Astrocyte (in vitro differentiated cells and primary cell): ENCODE data around the gene SIK1. TPM values are rescaled to one million over a fixed set of nuclear protein-coding genes. Genes with fewer than 3 reads are reported as not detected.
"Not testable (repeated sequence)": the region's sequence is repeated elsewhere in the genome, so short reads cannot be mapped to it uniquely, and the experiment has no call there.

Source experiments
- DNase-seq: peaks from one replicate; pipeline ENCODE4 v3.0.0-alpha.2; 2010; ENCODE audit warnings: low read depth
- FAIRE-seq: peaks from 2 replicates; lab custom pipeline; 2011; peaks lifted over from hg19 to GRCh38; lab: Jason Lieb, UNC
- H2AFZ ChIP-seq: 2 replicates; pipeline ENCODE4 v1.6.0; 2012; ENCODE audit warnings: low read depth, low read length, inconsistent platforms
- H3K27ac ChIP-seq: 2 replicates; pipeline ENCODE4 v1.5.1; 2011; ENCODE audit warnings: low read depth, low read length, inconsistent platforms
- H3K27me3 ChIP-seq: 2 replicates; pipeline ENCODE4 v1.6.0; 2011; ENCODE audit warnings: low read length, inconsistent platforms; ENCODE audit not compliant: insufficient read depth
- H3K36me3 ChIP-seq: 2 replicates; pipeline ENCODE4 v1.5.1; 2011; ENCODE audit warnings: low read length, inconsistent platforms; ENCODE audit not compliant: insufficient read depth
- H3K4me1 ChIP-seq: 2 replicates; pipeline ENCODE4 v1.5.1; 2011; ENCODE audit warnings: low read length, inconsistent platforms; ENCODE audit not compliant: insufficient read depth
- H3K4me2 ChIP-seq: 2 replicates; pipeline ENCODE4 v1.6.0; 2012; ENCODE audit warnings: low read length, inconsistent platforms
- H3K4me3 ChIP-seq: 2 replicates; pipeline ENCODE4 v1.5.1; 2011; ENCODE audit warnings: low read depth, mild to moderate bottlenecking, low read length, inconsistent platforms; ENCODE audit not compliant: insufficient read depth
- H3K79me2 ChIP-seq: 2 replicates; pipeline ENCODE4 v1.6.0; 2012; ENCODE audit warnings: mild to moderate bottlenecking, low read length, inconsistent platforms; ENCODE audit not compliant: insufficient read depth
- H3K9ac ChIP-seq: 2 replicates; pipeline ENCODE4 v1.6.0; 2012; ENCODE audit warnings: mild to moderate bottlenecking, low read length, inconsistent platforms
- H3K9me3 ChIP-seq: 2 replicates; pipeline ENCODE4 v1.5.1; 2012; ENCODE audit warnings: low read depth, mild to moderate bottlenecking, low read length, inconsistent platforms; ENCODE audit not compliant: insufficient read depth
- H4K20me1 ChIP-seq: 2 replicates; pipeline ENCODE4 v1.6.0; 2012; ENCODE audit warnings: low read length, inconsistent platforms; ENCODE audit not compliant: insufficient read depth
- H3K27ac Mint-ChIP-seq: one replicate; pipeline ENCODE4 v1.8.0; 2021; ENCODE audit warnings: mild to moderate bottlenecking, mixed read lengths; ENCODE audit not compliant: unreplicated experiment
- H3K27me3 Mint-ChIP-seq: one replicate; pipeline ENCODE4 v1.8.0; 2021; ENCODE audit warnings: low read depth, mixed read lengths; ENCODE audit not compliant: unreplicated experiment
- H3K36me3 Mint-ChIP-seq: one replicate; pipeline ENCODE4 v1.8.0; 2021; ENCODE audit warnings: low read depth, mixed read lengths; ENCODE audit not compliant: unreplicated experiment
- H3K4me1 Mint-ChIP-seq: one replicate; pipeline ENCODE4 v1.8.0; 2021; ENCODE audit warnings: low read depth, mixed read lengths; ENCODE audit not compliant: unreplicated experiment
- H3K4me3 Mint-ChIP-seq: one replicate; pipeline ENCODE4 v1.8.0; 2021; ENCODE audit warnings: mild to moderate bottlenecking, moderate library complexity, mixed read lengths; ENCODE audit not compliant: unreplicated experiment
- H3K9me3 Mint-ChIP-seq: one replicate; pipeline ENCODE4 v1.8.0; 2021; ENCODE audit warnings: mild to moderate bottlenecking, mixed read lengths; ENCODE audit not compliant: unreplicated experiment
- total RNA-seq: library from RNA; stranded (reverse); gene quantifications from 2 replicates; pipeline ENCODE4 v1.2.1, GENCODE V29; 2021

SIK1 gene
- total RNA-seq, 1 donor from 2014 or later = 68.0 TPM

DNA sequence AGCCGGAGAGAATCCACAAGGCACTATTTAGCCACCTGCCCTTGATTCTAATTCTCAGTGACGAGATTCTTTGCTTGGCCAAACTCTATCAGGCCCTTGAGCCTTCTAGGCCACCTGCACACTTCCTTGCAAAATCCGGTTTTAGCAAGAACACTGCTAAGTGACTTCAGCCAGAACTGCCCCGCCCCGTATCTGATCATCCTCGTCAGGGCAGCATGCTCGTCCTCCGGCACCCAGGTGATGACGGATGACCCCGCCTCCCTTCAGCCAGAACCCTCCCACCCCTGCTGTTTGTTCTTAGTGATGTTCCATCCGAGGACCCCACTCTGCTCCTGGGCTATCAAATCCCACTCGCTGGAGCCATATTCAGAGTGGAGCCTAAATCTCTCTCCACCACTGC lies 32.1 kb upstream of the SIK1 start:
- H3K27me3 Mint-ChIP-seq, H3K27me3 ChIP-seq, H3K4me3 Mint-ChIP-seq, H3K79me2 ChIP-seq, H3K36me3 ChIP-seq, H3K4me1 Mint-ChIP-seq, DNase-seq, H3K36me3 Mint-ChIP-seq, H3K27ac Mint-ChIP-seq, H3K9ac ChIP-seq, H3K9me3 ChIP-seq, FAIRE-seq, H3K4me2 ChIP-seq, H2AFZ ChIP-seq, H3K27ac ChIP-seq, H4K20me1 ChIP-seq, H3K4me3 ChIP-seq, H3K4me1 ChIP-seq, H3K9me3 Mint-ChIP-seq: not testable (repeated sequence)

DNA sequence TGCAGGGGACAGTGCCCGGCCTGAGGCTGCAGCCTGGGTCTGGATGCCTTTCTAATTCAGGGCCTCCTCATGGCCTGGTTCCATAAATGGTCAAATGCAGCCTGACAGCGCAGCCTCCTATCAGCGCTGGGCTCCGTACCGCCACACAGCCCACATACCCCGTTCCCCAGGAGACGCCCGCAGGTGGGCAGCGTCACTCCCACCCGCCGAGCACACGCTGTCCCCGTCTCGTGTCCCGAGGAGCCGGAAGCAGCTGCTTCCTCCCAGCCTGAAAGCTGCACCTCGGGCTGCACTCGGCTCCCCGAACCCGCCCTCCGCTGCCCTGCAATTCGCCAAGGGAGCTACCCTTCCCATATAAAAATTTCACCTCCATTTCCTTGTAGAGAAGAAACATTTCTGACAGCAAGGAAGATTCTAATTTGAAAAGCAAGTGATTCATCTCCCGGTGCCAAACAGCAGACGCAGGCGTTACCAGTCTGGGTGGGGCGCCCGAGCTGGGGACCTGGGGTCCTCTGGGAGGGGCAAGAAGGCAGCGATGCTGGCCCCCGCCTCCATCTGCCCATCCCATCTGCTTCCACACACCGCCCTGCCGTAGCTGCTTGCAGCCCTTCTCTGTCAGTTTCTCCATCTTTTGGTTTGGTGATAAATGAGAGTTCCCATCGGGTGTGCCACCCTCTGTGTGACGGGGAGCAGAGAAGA lies 29.8 kb upstream of the SIK1 start:
- not testable (repeated sequence) for H3K79me2 ChIP-seq, H3K9me3 ChIP-seq, H3K36me3 Mint-ChIP-seq, H3K27me3 ChIP-seq, H2AFZ ChIP-seq, H3K27me3 Mint-ChIP-seq, H4K20me1 ChIP-seq, H3K4me3 ChIP-seq, H3K27ac ChIP-seq, H3K36me3 ChIP-seq, H3K27ac Mint-ChIP-seq, FAIRE-seq, H3K9ac ChIP-seq, H3K4me1 ChIP-seq, H3K4me1 Mint-ChIP-seq, H3K4me2 ChIP-seq, H3K9me3 Mint-ChIP-seq, DNase-seq, H3K4me3 Mint-ChIP-seq

DNA sequence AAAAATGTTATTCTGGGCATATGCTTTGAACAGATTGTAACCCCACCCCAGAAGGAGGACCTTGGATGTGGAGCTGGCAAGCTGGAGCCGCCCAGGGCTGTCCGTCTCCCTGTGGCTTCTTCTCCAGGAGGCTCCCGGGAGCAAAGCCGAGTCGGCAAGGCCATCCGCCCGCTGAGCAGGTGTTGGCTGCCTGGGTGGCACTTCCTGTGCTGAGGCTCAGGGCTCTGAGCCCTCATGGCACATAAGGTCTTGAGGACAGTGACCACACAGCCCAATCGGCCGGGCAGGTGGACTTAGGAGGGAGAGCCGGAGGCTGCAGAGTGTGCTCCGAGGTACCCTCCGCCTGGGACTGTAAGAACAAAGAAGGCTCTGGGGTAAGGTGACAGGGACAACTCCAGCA lies 28.8 kb upstream of the SIK1 start:
- H3K27ac ChIP-seq, DNase-seq, H3K4me1 Mint-ChIP-seq, H3K27me3 ChIP-seq, H3K4me1 ChIP-seq, H4K20me1 ChIP-seq, H3K79me2 ChIP-seq, H3K4me2 ChIP-seq, FAIRE-seq, H3K36me3 ChIP-seq, H3K27ac Mint-ChIP-seq, H3K27me3 Mint-ChIP-seq, H2AFZ ChIP-seq, H3K36me3 Mint-ChIP-seq, H3K4me3 Mint-ChIP-seq, H3K9ac ChIP-seq, H3K4me3 ChIP-seq, H3K9me3 ChIP-seq, H3K9me3 Mint-ChIP-seq: not testable (repeated sequence)

DNA sequence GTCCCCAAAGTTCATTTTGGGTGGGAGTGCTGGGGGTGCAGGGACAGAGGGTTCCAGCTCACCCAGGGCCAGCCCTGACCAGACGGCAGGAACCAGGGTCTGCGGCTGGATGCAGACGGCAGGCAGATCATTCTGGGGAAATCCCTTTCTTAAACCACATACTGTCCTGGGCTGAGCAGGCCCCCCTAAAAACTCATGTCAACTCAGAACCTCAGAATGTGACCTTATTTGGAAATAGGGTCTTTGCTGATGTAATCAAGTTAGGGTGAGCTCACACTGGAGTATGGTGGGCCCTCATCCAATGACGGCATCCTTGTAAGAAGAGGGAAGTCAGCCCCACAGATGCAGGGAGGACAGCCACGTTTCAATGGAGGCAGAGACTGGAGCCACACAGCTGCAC lies 27.2 kb upstream of the SIK1 start:
- not testable (repeated sequence) for H3K4me3 Mint-ChIP-seq, H2AFZ ChIP-seq, H3K27ac ChIP-seq, H4K20me1 ChIP-seq, H3K27me3 Mint-ChIP-seq, H3K4me1 ChIP-seq, H3K9ac ChIP-seq, H3K4me1 Mint-ChIP-seq, FAIRE-seq, H3K27me3 ChIP-seq, DNase-seq, H3K4me3 ChIP-seq, H3K9me3 ChIP-seq, H3K36me3 ChIP-seq, H3K79me2 ChIP-seq, H3K27ac Mint-ChIP-seq, H3K9me3 Mint-ChIP-seq, H3K36me3 Mint-ChIP-seq, H3K4me2 ChIP-seq

DNA sequence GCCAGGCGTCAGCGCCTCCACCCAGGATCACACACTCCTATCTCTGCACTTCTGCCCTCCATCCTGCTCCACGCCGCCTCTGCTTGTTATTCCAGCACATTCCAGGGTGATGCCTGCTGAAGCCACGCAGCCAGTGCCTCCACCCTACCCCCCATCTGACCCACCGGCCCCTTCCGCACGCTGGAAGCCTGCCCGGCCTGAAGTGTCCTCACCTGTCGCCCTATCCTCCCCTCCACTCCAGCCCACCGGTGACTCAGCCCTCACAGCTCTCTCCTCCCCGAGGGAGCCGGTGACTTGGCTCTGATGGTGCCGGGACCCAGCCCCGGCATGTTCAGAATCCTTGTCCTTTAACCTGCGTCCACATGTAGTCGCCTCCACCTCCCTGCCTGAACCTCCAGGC lies 24.9 kb upstream of the SIK1 start:
- not testable (repeated sequence) for H3K4me2 ChIP-seq, H4K20me1 ChIP-seq, H3K4me1 Mint-ChIP-seq, H3K27ac Mint-ChIP-seq, H3K9me3 Mint-ChIP-seq, H3K27me3 ChIP-seq, H3K9ac ChIP-seq, H2AFZ ChIP-seq, FAIRE-seq, H3K4me3 ChIP-seq, H3K4me3 Mint-ChIP-seq, H3K27ac ChIP-seq, H3K36me3 ChIP-seq, H3K27me3 Mint-ChIP-seq, H3K36me3 Mint-ChIP-seq, H3K4me1 ChIP-seq, DNase-seq, H3K9me3 ChIP-seq, H3K79me2 ChIP-seq

DNA sequence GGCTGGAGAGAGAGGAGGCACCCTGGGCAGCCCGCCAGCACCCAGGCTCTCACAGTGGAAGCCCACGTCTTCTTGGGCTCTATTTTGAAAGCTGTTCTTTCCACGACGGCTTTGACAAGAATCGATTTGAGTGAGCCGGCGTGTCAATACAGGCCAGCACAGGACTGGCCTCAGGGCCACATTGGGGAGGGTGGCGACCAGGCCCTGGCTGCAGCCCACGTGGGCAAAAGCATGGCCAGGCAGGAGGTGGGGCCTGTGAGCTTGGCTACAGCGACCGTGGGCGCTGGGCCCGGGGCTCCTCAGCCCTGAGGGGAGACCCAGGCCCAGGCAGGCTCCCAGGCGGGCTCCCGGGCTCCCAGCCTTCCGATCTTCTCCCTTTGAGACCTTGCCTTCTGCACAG lies 23.4 kb upstream of the SIK1 start:
- not testable (repeated sequence) for H3K79me2 ChIP-seq, H3K9me3 ChIP-seq, H3K4me1 Mint-ChIP-seq, H3K4me3 Mint-ChIP-seq, H3K27ac ChIP-seq, FAIRE-seq, H3K27me3 ChIP-seq, H3K27ac Mint-ChIP-seq, DNase-seq, H3K4me2 ChIP-seq, H3K36me3 Mint-ChIP-seq, H3K9ac ChIP-seq, H3K27me3 Mint-ChIP-seq, H3K9me3 Mint-ChIP-seq, H4K20me1 ChIP-seq, H3K36me3 ChIP-seq, H2AFZ ChIP-seq, H3K4me1 ChIP-seq, H3K4me3 ChIP-seq
